CD14-positive monocyte (primary cell): ENCODE measurements around the gene MX2. TPM values are rescaled to one million over a fixed set of nuclear protein-coding genes. Genes with fewer than 3 reads are reported as not detected.

Source experiments
- DNase-seq, 3 donors: peaks; one replicate each; pipeline ENCODE4 v3.0.0-alpha.2; 2011 to 2022
- H2AFZ ChIP-seq: 2 replicates; pipeline ENCODE4 v1.6.0; 2012; ENCODE audit warnings: mild to moderate bottlenecking, low read depth, low read length, inconsistent platforms; ENCODE audit not compliant: insufficient read depth, poor library complexity, severe bottlenecking
- H3K27ac ChIP-seq, 2 donors: 1 replicate in 1 of 2; 2 replicates in 1 of 2; pipeline ENCODE4 v1.5.1; 2012 to 2013; ENCODE audit warnings: low read length in 2 of 2, control low read depth in 1 of 2, inconsistent platforms in 1 of 2, low read depth in 1 of 2, mild to moderate bottlenecking in 1 of 2
- H3K27me3 ChIP-seq, 2 donors: one replicate each; pipeline versions ENCODE4 v1.6.0 to v1.6.1; 2011 to 2013; ENCODE audit warnings: low read length in 2 of 2; ENCODE audit not compliant: control insufficient read depth in 2 of 2, insufficient read depth in 2 of 2
- H3K36me3 ChIP-seq, 2 donors: replicated peaks in 1 of 2; 1 replicate in 1 of 2; 2 replicates in 1 of 2; pipeline versions ENCODE4 v1.5.1 to v1.6.1; 2012 to 2013; ENCODE audit warnings: low read length in 2 of 2, control low read depth in 1 of 2, inconsistent platforms in 1 of 2, mild to moderate bottlenecking in 1 of 2; ENCODE audit not compliant: insufficient read depth in 2 of 2, control insufficient read depth in 1 of 2
- H3K4me1 ChIP-seq, 2 donors: 1 replicate in 1 of 2; 2 replicates in 1 of 2; pipeline versions ENCODE4 v1.5.1 to v1.6.1; 2012 to 2013; ENCODE audit warnings: low read length in 2 of 2, control low read depth in 1 of 2, inconsistent platforms in 1 of 2, mild to moderate bottlenecking in 1 of 2, moderate library complexity in 1 of 2; ENCODE audit not compliant: insufficient read depth in 2 of 2, control insufficient read depth in 1 of 2
- H3K4me2 ChIP-seq: replicated peaks from 2 replicates; pipeline ENCODE3; 2012; ENCODE audit warnings: low read length, moderate library complexity, mild to moderate bottlenecking; ENCODE audit not compliant: poor library complexity, severe bottlenecking; ENCODE audit errors: extremely low read depth
- H3K4me3 ChIP-seq, 3 experiments: fragments of 200-600 bp in 1 of 3; sonication (generic) in 1 of 3; replicated peaks in 1 of 3; 1 replicate in 2 of 3; 2 replicates in 1 of 3; pipeline ENCODE4 v1.5.1; 2011 to 2013; ENCODE audit warnings: low read length in 3 of 3, mild to moderate bottlenecking in 3 of 3, control low read depth in 2 of 3, low read depth in 2 of 3, inconsistent platforms in 1 of 3, moderate library complexity in 1 of 3
- H3K79me2 ChIP-seq: 2 replicates; pipeline ENCODE4 v1.6.0; 2012; ENCODE audit warnings: mild to moderate bottlenecking, control low read depth, inconsistent platforms, low read length, moderate library complexity; ENCODE audit not compliant: insufficient read depth
- H3K9ac ChIP-seq: 2 replicates; pipeline ENCODE4 v1.6.0; 2017; ENCODE audit warnings: low read length, mild to moderate bottlenecking; ENCODE audit not compliant: insufficient read depth, poor library complexity, severe bottlenecking
- H3K9me3 ChIP-seq, 2 donors: replicated peaks in 1 of 2; 1 replicate in 1 of 2; 2 replicates in 1 of 2; pipeline versions ENCODE4 v1.5.1 to v1.6.1; 2012 to 2013; ENCODE audit warnings: low read length in 2 of 2, control low read depth in 1 of 2; ENCODE audit not compliant: control insufficient read depth in 1 of 2, insufficient read depth in 1 of 2
- H4K20me1 ChIP-seq: 2 replicates; pipeline ENCODE4 v1.6.0; 2012; ENCODE audit warnings: mild to moderate bottlenecking, low read length, control low read depth, moderate library complexity; ENCODE audit not compliant: insufficient read depth
- H3K27ac Mint-ChIP-seq, 7 donors: one replicate each; pipeline ENCODE4 v1.8.0; 2020; ENCODE audit warnings: mild to moderate bottlenecking in 7 of 7, mixed read lengths in 7 of 7, moderate library complexity in 6 of 7, inconsistent platforms in 2 of 7
- H3K27me3 Mint-ChIP-seq, 3 donors: one replicate each; pipeline ENCODE4 v1.8.0; 2021 to 2022; ENCODE audit warnings: low read depth in 3 of 3, mild to moderate bottlenecking in 3 of 3, mixed read lengths in 3 of 3, moderate library complexity in 3 of 3, inconsistent platforms in 1 of 3
- H3K36me3 Mint-ChIP-seq, 2 donors: one replicate each; pipeline ENCODE4 v1.8.0; 2020; ENCODE audit warnings: mixed read lengths in 2 of 2, inconsistent platforms in 1 of 2, mild to moderate bottlenecking in 1 of 2
- H3K4me1 Mint-ChIP-seq: one replicate; pipeline ENCODE4 v1.8.0; 2020; ENCODE audit warnings: mild to moderate bottlenecking, mixed read lengths
- H3K4me3 Mint-ChIP-seq, 2 donors: one replicate each; pipeline ENCODE4 v1.8.0; 2020; ENCODE audit warnings: mild to moderate bottlenecking in 2 of 2, mixed read lengths in 2 of 2, moderate library complexity in 1 of 2
- H3K9me3 Mint-ChIP-seq, 7 donors: one replicate each; pipeline ENCODE4 v1.8.0; 2020 to 2022; ENCODE audit warnings: mixed read lengths in 7 of 7, mild to moderate bottlenecking in 6 of 7, moderate library complexity in 6 of 7, inconsistent platforms in 2 of 7
- WGBS: methylation state at CpG from one replicate; pipeline ENCODE4 v1.1.5; 2013; ENCODE audit warnings: missing lambda C conversion rate; ENCODE audit not compliant: insufficient coverage; 5-methylcytosine and 5-hydroxymethylcytosine counted together
- intact Hi-C, 2 donors: fragments of 100-400 bp; cut with micrococcal nuclease; formaldehyde crosslinking; loops; one replicate each; pipeline versions ENCODE4 v1.15.0 to v1.15.1; 2023
- polyA plus RNA-seq, 3 donors: library from polyadenylated mRNA; depleted of rRNA in 1 of 3; unstranded in 2 of 3; stranded (reverse) in 1 of 3; fragments of 300-500 nt in 2 of 3; fragments of >200 nt in 1 of 3; fragmentation: Illumina TruSeq in 2 of 3; gene quantifications; 1 replicate in 2 of 3; 2 replicates in 1 of 3; pipeline ENCODE4 v1.2.3, GENCODE V29; 2012 to 2021
- TF ChIP-seq, protein P1 (sequence below): fragments of 200-600 bp; IDR thresholded peaks from one replicate; pipeline ENCODE4 v1.8.0; 2022; ENCODE audit warnings: antibody characterized with exemption, mild to moderate bottlenecking

MX2 gene
- polyA plus RNA-seq, 3 donors: 43.1 to 79.4 (median 50.3) TPM

DNA sequence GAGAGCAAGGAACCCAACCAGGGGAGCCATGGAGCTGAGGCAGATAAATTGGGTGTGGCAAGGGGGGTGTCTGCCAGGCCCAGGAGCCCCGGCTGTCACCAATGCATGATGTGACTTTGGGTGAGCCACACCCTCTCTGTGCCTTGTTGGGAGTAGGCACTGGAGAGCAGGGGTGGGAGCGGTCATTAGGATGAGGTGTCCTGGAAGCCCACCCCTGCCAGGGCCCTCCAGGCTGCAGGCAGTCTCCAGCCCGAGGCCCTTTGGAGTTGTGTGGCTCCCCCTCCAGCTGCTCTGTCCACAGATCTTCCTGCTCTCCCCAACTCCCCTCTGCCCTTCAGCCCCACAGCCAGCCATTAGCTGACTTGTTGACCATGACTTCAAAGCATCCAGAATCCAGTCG lies 11.4 kb downstream of the MX2 start:
- H3K4me3 Mint-ChIP-seq: no peak overlapping the region
- H3K79me2 ChIP-seq: peaks cover 38% of the 10 kb centered on the region
- TF ChIP-seq, protein P1, sequence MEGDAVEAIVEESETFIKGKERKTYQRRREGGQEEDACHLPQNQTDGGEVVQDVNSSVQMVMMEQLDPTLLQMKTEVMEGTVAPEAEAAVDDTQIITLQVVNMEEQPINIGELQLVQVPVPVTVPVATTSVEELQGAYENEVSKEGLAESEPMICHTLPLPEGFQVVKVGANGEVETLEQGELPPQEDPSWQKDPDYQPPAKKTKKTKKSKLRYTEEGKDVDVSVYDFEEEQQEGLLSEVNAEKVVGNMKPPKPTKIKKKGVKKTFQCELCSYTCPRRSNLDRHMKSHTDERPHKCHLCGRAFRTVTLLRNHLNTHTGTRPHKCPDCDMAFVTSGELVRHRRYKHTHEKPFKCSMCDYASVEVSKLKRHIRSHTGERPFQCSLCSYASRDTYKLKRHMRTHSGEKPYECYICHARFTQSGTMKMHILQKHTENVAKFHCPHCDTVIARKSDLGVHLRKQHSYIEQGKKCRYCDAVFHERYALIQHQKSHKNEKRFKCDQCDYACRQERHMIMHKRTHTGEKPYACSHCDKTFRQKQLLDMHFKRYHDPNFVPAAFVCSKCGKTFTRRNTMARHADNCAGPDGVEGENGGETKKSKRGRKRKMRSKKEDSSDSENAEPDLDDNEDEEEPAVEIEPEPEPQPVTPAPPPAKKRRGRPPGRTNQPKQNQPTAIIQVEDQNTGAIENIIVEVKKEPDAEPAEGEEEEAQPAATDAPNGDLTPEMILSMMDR: no peak
- H3K27ac Mint-ChIP-seq: peak overlapping the region in 2 of 7 donors; percentile 35 to 69
- peaks cover 19 to 21% of the 10 kb centered on the region in 2 donors for H3K4me1 ChIP-seq
- H3K4me1 Mint-ChIP-seq: peaks cover 34% of the 10 kb centered on the region
- no peak for DNase-seq
- H3K9me3 ChIP-seq: no peaks in the 10 kb centered on the region
- 50% methylated on average over 2 of the region's 4 CpGs for WGBS
- no peak overlapping the region for H3K4me3 ChIP-seq
- H3K9me3 Mint-ChIP-seq: no peaks in the 10 kb centered on the region
- H3K9ac ChIP-seq: no peak overlapping the region
- H3K27ac ChIP-seq: no peak overlapping the region
- no peak overlapping the region for H2AFZ ChIP-seq
- no peaks in the 10 kb centered on the region for H3K27me3 ChIP-seq
- peaks cover 37 to 61% of the 10 kb centered on the region in 2 donors for H3K36me3 ChIP-seq
- H4K20me1 ChIP-seq: peaks cover 72% of the 10 kb centered on the region
- peaks cover 0 to 2% (median 1%) of the 10 kb centered on the region in 3 donors for H3K27me3 Mint-ChIP-seq
- intact Hi-C loops: no loop called here
- H3K4me2 ChIP-seq: no peak overlapping the region
- peaks cover 68 to 70% of the 10 kb centered on the region in 2 donors for H3K36me3 Mint-ChIP-seq

DNA sequence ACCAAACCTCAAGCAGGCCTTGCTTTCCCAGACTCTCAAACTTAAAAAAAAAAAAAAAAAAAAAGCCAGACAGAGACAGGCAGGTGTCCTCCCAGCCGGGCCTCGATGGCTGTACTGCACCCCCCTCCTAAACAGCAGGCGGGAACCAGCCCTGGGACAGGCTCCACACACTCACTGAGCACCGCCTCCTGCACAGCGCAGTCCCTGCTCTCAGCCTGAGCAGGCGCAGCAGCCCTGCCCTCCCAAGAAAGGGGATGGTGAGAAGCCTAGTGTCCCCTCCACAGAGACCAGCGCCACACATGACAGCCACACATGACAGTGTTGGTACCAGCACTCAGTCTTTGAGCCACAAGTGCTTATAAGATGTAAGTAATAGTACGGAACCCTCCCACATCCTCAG lies 11.9 kb downstream of the MX2 start:
- no peak for DNase-seq
- peaks cover 0 to 2% (median 0%) of the 10 kb centered on the region in 3 donors for H3K27me3 Mint-ChIP-seq
- peaks cover 38% of the 10 kb centered on the region for H3K79me2 ChIP-seq
- no peak overlapping the region for H3K4me2 ChIP-seq
- H3K4me3 Mint-ChIP-seq: no peak overlapping the region
- H3K4me3 ChIP-seq: no peak overlapping the region
- peaks cover 14 to 16% of the 10 kb centered on the region in 2 donors for H3K4me1 ChIP-seq
- H3K36me3 ChIP-seq: peaks cover 42 to 61% of the 10 kb centered on the region in 2 donors
- H3K9ac ChIP-seq: no peak overlapping the region
- no peaks in the 10 kb centered on the region for H3K9me3 ChIP-seq
- H2AFZ ChIP-seq: no peak overlapping the region
- H3K4me1 Mint-ChIP-seq: peaks cover 29% of the 10 kb centered on the region
- no CpG with 5 or more reads among the region's 8 CpGs for WGBS
- peaks cover 75% of the 10 kb centered on the region for H4K20me1 ChIP-seq
- H3K9me3 Mint-ChIP-seq: no peaks in the 10 kb centered on the region
- H3K36me3 Mint-ChIP-seq: peaks cover 67 to 70% of the 10 kb centered on the region in 2 donors
- intact Hi-C loops: no loop called here
- TF ChIP-seq, protein P1: no peak
- no peak overlapping the region for H3K27ac Mint-ChIP-seq
- no peaks in the 10 kb centered on the region for H3K27me3 ChIP-seq
- H3K27ac ChIP-seq: no peak overlapping the region
